GM19395 (cell line): ENCODE results near the gene PGS1.

Source experiments
- ATAC-seq: cut with Tn5 transposase; IDR thresholded peaks from one replicate; pipeline ENCODE4 v1.9.1; 2021; ENCODE audit warnings: mild to moderate bottlenecking, moderate library complexity; ENCODE audit not compliant: unreplicated experiment

Gene PGS1

GRCh38 chr17:78406920-78407319 is 28.5 kb downstream of the PGS1 start:
- ATAC-seq, result no peak

- no peak for ATAC-seq
These were observed 29.0 kb downstream of the PGS1 start for GRCh38 chr17:78407387-78408000.

- no peak for ATAC-seq
These were observed 30.1 kb downstream of the PGS1 start for GRCh38 chr17:78408476-78409050.

- no peak for ATAC-seq
These were observed 30.9 kb downstream of the PGS1 start for GRCh38 chr17:78409191-78409928.

- ATAC-seq, result no peak
These were observed 32.9 kb downstream of the PGS1 start for GRCh38 chr17:78411241-78411857.

GRCh38 chr17:78412403-78412802 is 34.0 kb downstream of the PGS1 start:
- ATAC-seq, result no peak

GRCh38 chr17:78414178-78415162 is 36.0 kb downstream of the PGS1 start:
- no peak for ATAC-seq

GRCh38 chr17:78415821-78416711 is 37.6 kb downstream of the PGS1 start:
- no peak for ATAC-seq

- no peak for ATAC-seq
These were observed 38.5 kb downstream of the PGS1 start for GRCh38 chr17:78416791-78417530.

- ATAC-seq, result no peak
These were observed 39.1 kb downstream of the PGS1 start for GRCh38 chr17:78417531-78417909.

- no peak for ATAC-seq
These were observed 40.0 kb downstream of the PGS1 start for GRCh38 chr17:78418326-78419026.

GRCh38 chr17:78419970-78420815 is 41.7 kb downstream of the PGS1 start:
- ATAC-seq, result no peak

GRCh38 chr17:78421084-78421533 is 42.7 kb downstream of the PGS1 start:
- no peak for ATAC-seq

GRCh38 chr17:78421534-78422266 is 43.3 kb downstream of the PGS1 start:
- ATAC-seq, result no peak

GRCh38 chr17:78422267-78422605 is 43.8 kb downstream of the PGS1 start:
- ATAC-seq, result no peak

GRCh38 chr17:78422872-78423588 is 44.6 kb downstream of the PGS1 start:
- ATAC-seq, result no peak
